HEK293 (cell line): Measurements from ENCODE around the gene ZRANB1.

Experiments
- ZEB2 ChIP-seq: fragments of 450-650 bp; formaldehyde crosslinking; IDR thresholded peaks from 2 replicates; pipeline ENCODE4 v1.5.1; 2016; ENCODE audit warnings: missing biosample characterization, missing genetic modification characterization
- ZNF211 ChIP-seq: fragments of 450-650 bp; formaldehyde crosslinking; IDR thresholded peaks from 2 replicates; pipeline ENCODE4 v1.5.1; 2016; ENCODE audit warnings: low read depth, missing biosample characterization, missing genetic modification characterization
- ZNF223 ChIP-seq: fragments of 450-650 bp; formaldehyde crosslinking; IDR thresholded peaks from 2 replicates; pipeline ENCODE4 v1.5.1; 2016; ENCODE audit warnings: missing biosample characterization, missing genetic modification characterization
- ZNF37A ChIP-seq: fragments of 450-650 bp; IDR thresholded peaks from 2 replicates; pipeline ENCODE4 v1.5.1; 2018; ENCODE audit warnings: missing biosample characterization, missing genetic modification characterization
- ZNF473 ChIP-seq: fragments of 450-650 bp; formaldehyde crosslinking; IDR thresholded peaks from 2 replicates; pipeline ENCODE4 v1.5.1; 2017; ENCODE audit warnings: missing biosample characterization, missing genetic modification characterization
- ZNF555 ChIP-seq: fragments of 450-650 bp; formaldehyde crosslinking; conservative IDR thresholded peaks from 2 replicates; pipeline ENCODE4 v1.5.1; 2017; ENCODE audit warnings: missing biosample characterization, mild to moderate bottlenecking, missing genetic modification characterization, inconsistent platforms
- TF ChIP-seq, protein P1 (sequence below): fragments of 450-650 bp; formaldehyde crosslinking; IDR thresholded peaks from 2 replicates; pipeline ENCODE4 v1.5.1; 2016; ENCODE audit warnings: missing biosample characterization, missing genetic modification characterization
- TF ChIP-seq, protein P2 (sequence below): fragments of 450-650 bp; formaldehyde crosslinking; IDR thresholded peaks from 2 replicates; pipeline ENCODE4 v1.5.1; 2016; ENCODE audit warnings: missing biosample characterization, missing genetic modification characterization
- TF ChIP-seq, protein P3 (sequence below): fragments of 450-650 bp; formaldehyde crosslinking; IDR thresholded peaks from 2 replicates; pipeline ENCODE4 v1.5.1; 2016; ENCODE audit warnings: missing biosample characterization, missing genetic modification characterization, low read depth
- TF ChIP-seq, protein P4 (sequence below): fragments of 450-650 bp; formaldehyde crosslinking; optimal IDR thresholded peaks from 2 replicates; pipeline ENCODE3; 2016; ENCODE audit warnings: missing biosample characterization, mild to moderate bottlenecking, missing genetic modification characterization

DNA sequence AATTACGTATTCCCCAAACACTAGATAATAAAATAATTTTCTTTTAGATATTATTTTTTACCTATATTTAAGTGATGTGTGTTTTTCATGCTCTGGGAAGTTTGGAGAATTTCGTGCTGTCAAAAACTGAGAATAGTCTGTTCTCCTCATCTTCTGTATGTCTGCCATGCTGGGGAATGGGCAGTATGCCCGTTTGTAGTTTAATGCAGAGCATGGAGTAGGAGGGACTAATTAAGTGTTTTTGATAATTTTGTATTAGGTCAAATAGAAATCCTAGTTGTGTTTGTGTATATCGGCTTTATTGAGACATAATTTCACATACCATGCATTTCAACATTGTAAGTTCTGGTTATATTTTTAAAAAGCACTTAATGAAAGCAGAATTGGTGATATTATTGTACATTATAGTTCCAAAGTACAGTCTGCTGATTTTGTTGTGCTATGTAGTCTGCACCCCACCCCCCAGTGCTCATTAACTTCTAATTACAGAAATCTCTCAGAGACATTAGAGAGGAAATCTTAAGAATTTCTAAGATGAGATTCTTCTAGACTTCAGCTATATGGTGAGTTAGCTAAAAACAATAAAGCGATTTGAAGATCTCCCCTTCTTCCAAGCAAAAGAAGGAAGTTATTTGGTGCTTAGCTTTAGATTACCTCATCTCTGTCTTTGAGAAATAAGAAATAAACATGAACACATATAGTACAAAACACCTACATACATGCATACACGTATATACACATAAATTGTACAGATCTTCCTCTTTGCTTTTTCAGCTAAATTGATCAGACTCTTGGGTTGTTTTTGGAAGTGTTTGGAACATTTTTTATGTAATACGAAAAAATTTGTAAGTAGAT is 22.2 kb downstream of the ZRANB1 start:
- TF ChIP-seq ZNF37A (tag by site-specific recombination) (no peak), ZNF211 (no peak), ZNF223 (tag by site-specific recombination) (no peak), ZNF473 (tag by site-specific recombination) (no peak), ZNF555 (tag by site-specific recombination) (no peak), ZEB2 (no peak)
- TF ChIP-seq, protein P1, sequence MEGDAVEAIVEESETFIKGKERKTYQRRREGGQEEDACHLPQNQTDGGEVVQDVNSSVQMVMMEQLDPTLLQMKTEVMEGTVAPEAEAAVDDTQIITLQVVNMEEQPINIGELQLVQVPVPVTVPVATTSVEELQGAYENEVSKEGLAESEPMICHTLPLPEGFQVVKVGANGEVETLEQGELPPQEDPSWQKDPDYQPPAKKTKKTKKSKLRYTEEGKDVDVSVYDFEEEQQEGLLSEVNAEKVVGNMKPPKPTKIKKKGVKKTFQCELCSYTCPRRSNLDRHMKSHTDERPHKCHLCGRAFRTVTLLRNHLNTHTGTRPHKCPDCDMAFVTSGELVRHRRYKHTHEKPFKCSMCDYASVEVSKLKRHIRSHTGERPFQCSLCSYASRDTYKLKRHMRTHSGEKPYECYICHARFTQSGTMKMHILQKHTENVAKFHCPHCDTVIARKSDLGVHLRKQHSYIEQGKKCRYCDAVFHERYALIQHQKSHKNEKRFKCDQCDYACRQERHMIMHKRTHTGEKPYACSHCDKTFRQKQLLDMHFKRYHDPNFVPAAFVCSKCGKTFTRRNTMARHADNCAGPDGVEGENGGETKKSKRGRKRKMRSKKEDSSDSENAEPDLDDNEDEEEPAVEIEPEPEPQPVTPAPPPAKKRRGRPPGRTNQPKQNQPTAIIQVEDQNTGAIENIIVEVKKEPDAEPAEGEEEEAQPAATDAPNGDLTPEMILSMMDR (tag by site-specific recombination): no peak
- TF ChIP-seq, protein P2, sequence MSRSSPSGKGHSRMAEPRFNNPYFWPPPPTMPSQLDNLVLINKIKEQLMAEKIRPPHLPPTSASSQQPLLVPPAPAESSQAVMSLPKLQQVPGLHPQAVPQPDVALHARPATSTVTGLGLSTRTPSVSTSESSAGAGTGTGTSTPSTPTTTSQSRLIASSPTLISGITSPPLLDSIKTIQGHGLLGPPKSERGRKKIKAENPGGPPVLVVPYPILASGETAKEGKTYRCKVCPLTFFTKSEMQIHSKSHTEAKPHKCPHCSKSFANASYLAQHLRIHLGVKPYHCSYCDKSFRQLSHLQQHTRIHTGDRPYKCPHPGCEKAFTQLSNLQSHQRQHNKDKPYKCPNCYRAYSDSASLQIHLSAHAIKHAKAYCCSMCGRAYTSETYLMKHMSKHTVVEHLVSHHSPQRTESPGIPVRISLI: no peak
- TF ChIP-seq, protein P3, sequence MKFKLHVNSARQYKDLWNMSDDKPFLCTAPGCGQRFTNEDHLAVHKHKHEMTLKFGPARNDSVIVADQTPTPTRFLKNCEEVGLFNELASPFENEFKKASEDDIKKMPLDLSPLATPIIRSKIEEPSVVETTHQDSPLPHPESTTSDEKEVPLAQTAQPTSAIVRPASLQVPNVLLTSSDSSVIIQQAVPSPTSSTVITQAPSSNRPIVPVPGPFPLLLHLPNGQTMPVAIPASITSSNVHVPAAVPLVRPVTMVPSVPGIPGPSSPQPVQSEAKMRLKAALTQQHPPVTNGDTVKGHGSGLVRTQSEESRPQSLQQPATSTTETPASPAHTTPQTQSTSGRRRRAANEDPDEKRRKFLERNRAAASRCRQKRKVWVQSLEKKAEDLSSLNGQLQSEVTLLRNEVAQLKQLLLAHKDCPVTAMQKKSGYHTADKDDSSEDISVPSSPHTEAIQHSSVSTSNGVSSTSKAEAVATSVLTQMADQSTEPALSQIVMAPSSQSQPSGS (tag by site-specific recombination): 0 out of 2 replicates have a peak, but pooled peaks have one; percentile 13
- TF ChIP-seq, protein P4, sequence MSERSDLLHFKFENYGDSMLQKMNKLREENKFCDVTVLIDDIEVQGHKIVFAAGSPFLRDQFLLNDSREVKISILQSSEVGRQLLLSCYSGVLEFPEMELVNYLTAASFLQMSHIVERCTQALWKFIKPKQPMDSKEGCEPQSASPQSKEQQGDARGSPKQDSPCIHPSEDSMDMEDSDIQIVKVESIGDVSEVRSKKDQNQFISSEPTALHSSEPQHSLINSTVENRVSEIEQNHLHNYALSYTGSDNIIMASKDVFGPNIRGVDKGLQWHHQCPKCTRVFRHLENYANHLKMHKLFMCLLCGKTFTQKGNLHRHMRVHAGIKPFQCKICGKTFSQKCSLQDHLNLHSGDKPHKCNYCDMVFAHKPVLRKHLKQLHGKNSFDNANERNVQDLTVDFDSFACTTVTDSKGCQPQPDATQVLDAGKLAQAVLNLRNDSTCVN (tag by site-specific recombination): no peak
